HG02943 (cell line): ENCODE data around the gene DNAJC25.

Experiments used
- ATAC-seq: cut with Tn5 transposase; IDR thresholded peaks from one replicate; pipeline ENCODE4 v1.9.1; 2021; ENCODE audit warnings: mild to moderate bottlenecking, low read depth, moderate library complexity; ENCODE audit not compliant: unreplicated experiment

DNAJC25 gene

DNA sequence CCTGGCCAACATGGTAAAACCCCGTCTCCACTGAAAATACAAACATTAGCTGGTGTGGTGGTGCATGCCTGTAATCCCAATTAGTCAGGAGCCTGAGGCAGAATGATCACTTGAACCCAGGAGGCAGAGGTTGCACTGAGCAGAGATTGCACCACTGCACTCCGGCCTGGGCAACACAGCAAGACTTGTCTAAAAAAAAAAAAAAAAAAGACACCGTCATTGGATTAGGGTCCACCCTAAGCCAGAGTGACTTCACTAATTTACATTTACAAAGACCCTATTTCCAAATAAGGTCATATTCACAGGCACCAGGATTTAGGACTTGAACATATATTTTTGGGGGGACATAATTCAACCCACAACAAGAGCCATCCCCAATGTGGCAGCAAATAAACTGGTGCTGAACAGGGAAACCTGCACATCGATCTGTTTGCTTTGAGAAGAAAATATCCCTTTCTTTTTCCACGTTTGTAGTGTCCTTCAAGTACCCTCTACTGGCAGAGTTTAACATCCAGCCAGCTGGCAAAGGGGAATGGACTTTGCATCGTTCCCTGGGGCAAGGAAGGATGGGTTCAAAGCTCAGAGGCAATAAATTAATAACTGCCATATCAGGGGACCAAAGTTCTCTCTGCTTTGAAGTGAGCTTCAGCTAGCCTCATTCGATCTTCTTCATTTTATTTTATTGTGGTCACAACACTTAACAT, 3.7 kb upstream of the DNAJC25 start:
- no peak for ATAC-seq

GRCh38 chr9:111628411-111628810, 2.7 kb upstream of the DNAJC25 start:
- no peak for ATAC-seq

DNA sequence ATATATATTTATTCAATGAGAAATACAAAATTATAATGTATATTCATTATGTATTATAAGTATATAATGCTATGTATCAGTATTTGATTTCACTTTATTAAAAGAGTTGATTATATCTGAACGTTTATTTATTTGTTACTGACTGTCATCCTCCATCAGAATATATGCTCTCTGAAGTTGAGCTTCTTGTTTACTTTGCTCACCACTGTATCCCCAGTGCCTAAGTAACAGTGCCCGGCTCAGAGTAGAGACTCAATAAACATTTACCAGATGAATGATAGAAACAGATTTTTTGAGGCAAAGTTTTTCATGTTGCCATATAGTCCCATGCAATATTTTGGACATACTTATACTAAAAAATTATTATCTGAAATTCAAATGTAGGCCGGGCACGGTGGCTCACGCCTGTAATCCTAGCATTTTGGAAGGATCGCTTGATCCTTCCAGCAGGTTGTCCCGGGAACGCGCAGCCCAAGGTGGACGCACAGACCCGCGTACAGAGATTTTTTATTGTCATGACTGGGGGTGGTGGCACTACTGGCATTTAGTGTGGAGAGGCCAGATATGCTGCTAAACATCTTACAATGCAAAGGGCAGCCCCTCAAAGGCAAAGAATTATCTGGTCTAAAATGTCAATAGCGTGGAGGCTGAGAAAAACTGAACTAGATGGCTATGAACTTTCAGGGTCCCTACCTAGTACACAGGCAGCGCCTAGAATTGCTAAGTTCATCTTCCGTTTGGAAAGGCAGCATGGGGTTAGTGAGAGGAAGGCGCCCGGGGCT, 761 bp upstream of the DNAJC25 start:
- ATAC-seq: peak; percentile 23

DNA sequence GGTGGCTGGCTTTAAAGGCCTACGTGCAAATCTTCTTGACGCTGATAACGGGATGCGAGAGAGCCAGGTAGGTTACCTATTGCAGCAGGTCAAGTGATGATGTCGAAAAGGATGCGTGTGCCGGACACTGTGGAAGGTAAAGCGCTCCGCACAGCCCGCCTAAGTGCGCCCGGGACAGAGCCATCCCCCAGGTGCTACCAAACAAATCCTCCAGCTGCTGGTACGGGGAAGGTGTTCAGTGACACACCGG, 245 bp upstream of the DNAJC25 start:
- no peak for ATAC-seq

GRCh38 chr9:111632060-111632459, 926 bp downstream of the DNAJC25 start:
- ATAC-seq: no peak

DNA sequence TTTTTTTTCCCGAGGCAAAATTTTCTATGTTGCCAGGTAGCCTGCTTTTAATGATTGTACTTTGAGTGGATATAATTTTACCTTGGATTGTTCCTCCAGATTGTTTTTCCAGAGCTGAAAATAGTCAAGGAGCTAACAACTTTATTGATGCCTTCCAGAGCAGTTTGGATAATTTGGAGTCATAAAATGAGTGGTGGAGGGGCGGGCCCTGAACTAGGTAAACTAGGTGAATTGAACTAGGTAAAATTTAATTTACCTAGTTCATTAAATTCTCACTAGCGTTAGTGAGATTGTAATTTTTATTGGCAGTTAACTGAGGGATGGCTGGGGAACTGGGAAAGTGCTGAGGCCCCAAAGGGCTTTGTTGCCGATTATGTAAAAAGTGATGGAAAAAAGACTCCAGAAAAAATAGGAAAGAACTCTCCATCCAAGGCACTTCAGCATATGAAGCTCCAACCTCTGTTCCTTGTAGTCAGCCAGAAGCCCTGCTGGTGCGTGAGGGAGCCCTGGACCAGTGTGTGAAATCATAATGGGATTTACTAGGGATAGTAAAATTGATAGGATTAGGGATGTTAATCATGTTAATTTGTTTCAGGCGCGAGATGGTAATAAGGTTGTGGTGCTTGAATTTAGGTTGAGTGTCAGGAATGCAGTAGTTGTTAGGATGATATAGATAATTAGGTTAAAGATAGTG, 1.7 kb downstream of the DNAJC25 start:
- ATAC-seq: no peak

GRCh38 chr9:111633389-111633736, 2.2 kb downstream of the DNAJC25 start:
- no peak for ATAC-seq

DNA sequence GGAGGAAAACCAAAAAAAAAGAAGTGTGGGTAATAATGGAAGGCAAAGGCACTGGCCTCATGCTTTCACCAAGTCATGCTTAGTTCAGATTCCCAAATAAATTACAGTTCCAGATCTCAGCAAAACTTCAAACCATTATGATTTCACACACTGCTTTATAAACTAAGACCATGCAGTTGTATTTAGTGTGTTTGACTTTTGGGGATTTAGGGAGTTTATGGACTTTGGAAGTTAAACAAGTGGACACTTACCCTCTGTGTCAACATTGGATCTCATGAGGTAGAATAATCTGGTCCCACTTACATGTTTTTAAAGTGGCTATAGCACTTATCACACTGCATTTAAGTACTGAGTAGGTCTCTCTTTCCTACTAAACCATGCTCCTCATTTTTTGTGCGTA, 3.7 kb downstream of the DNAJC25 start:
- no peak for ATAC-seq

GRCh38 chr9:111637421-111637950, 6.4 kb downstream of the DNAJC25 start:
- no peak for ATAC-seq

GRCh38 chr9:111644195-111644772, 13.2 kb downstream of the DNAJC25 start:
- ATAC-seq: no peak

DNA sequence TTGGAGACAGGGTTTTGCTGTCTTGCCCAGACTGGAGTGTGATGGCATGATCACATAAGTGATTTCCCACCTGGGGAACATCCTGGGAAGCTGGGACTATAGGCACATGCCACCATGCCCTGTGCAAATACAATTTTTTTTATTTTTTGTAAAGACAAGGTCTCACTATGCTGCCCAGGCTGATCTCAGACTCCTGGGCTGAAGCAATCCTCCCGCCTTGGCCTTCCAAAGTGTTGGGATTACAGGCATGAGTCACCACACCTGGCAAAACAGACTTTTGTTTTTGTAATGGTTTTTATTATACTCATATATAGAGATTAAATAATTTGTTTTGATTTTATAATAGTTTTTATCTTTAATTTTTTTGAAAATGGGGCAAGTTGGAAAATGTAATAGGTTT, 14.7 kb downstream of the DNAJC25 start:
- no peak for ATAC-seq

DNA sequence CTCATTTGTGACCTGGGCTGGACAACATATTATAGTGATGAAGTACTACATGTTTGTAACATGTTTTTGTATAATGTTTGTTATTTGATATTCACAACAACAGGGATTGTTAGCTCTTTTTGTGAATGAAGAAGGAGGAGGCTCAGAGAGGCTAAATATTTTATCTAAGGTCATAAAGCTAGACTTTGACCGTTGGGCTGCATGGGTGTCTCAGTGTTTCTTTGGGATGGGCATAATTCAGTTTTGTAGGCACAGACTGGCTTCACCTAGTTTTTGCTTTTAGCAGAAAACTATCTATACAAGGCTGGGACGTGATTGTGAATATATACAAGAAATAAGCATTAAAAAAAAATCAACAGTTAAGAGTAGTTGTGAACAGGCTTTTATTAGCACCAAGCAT, 15.3 kb downstream of the DNAJC25 start:
- ATAC-seq: no peak

- ATAC-seq: no peak
These were observed 16.9 kb downstream of the DNAJC25 start for GRCh38 chr9:111648066-111648465.

DNA sequence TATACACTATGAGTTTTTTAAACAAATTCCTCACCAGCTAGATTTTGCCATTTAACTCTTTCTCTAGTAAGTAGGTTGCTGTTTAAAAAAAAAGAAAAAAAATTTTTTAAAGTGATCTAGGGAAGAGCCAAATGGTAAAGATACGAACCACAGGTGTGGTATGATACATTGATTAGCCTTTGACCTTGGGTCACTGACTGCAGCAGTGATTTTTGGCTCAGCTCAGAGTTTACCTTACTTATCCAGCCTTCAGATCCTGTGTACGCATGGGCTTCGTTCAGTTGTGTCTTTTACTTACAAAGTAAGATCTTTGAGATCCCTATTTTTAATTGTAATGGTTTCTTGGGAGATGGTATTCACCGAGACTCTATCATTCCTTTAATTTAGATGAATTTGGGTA, 17.9 kb downstream of the DNAJC25 start:
- no peak for ATAC-seq

DNA sequence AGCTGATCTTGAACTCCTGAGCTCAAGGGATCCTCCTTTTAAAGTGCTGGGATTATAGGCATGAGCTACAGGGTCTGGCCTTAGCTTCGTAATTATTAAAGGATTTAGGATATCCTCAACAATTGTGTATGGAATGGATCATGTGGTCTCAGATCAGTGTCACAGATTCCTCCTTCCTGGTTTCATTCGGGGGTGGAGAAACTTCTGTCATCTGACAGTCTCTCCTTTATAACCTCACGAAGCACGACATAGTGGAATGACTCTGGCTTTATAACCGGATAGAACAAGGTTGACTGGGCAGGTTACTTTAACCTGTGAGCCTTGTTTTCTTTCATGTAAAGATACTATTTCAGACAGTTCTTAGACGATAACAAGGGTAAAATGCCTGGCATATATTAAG, 25.9 kb downstream of the DNAJC25 start:
- no peak for ATAC-seq

GRCh38 chr9:111658943-111659342, 27.8 kb downstream of the DNAJC25 start:
- ATAC-seq: no peak

GRCh38 chr9:111659691-111660090, 28.6 kb downstream of the DNAJC25 start:
- no peak for ATAC-seq

- ATAC-seq: peak; percentile 76
These were observed 30.1 kb downstream of the DNAJC25 start, which contains the start of gene GNG10 for GRCh38 chr9:111661150-111661801. Gene GNG10, plus strand, starts transcription at chr9:111661605. Its CDS starts 30 bp downstream, at chr9:111661635.

DNA sequence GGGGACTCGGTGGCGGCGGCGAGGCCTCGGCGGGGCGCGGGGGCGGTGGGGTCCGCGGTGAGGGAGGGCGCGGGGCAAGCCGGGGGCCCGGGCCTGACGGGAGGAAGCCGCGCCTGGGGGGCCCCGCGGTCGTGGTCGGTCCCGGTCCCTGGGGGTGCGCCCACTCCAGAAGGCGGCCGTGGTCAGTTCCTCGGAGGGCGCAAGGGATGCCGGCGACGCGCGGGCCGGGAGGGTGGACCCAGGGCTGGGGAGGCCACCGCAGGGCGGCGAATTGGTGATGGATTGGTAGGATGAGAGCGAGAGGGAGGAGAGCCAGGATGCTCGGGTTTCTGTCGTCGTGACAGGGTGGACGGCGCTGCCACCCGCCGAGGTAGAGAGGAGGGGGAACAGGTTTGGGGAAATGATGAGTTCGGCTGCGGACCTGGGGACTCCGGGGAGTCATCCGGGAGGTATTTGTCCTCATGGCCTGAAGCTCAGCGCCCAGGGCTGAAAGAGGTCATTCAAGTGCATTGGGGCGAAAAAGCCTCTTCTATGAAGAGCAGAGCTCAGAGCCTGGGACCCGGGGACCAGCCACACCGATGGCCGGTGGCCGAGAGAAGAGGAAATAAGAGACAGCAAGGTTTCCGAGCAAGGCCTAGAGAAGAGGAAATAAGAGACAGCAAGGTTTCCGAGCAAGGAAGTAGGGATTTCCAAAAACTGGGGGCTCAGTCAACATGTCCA, 30.8 kb downstream of the DNAJC25 start:
- ATAC-seq: peak; percentile 31
